ENCODE measurements around the gene NGF.

Gene NGF

GRCh38 chr1:115374598-115374997 is 36.5 kb upstream of the NGF start:
- Histone ChIP-seq H3K9me3 (ENCODE audit: insufficient read depth, low read length, severe bottlenecking) (no peaks in the 10 kb centered on the region), H3K27me3 (ENCODE audit: insufficient read depth, low read length, poor library complexity) (no peaks in the 10 kb centered on the region), H3K4me2 (ENCODE audit: insufficient read depth, low read length) (no peak overlapping the region), H3K4me1 (ENCODE audit: insufficient read depth, low read length) (no peaks in the 10 kb centered on the region), H2AFZ (ENCODE audit: low read depth, low read length) (no peak overlapping the region), H3K79me2 (ENCODE audit: insufficient read depth, low read length) (no peaks in the 10 kb centered on the region), H3K36me3 (ENCODE audit: insufficient read depth, low read length) (no peaks in the 10 kb centered on the region), H3K4me3 (ENCODE audit: low read depth in 1 of 2, low read length in 2 of 2) (no peak overlapping the region), H3K9ac (ENCODE audit: low read depth, low read length) (no peak overlapping the region), H4K20me1 (ENCODE audit: insufficient read depth, low read length) (no peaks in the 10 kb centered on the region), H3K27ac (ENCODE audit: low read length) (no peak overlapping the region)
- DNase-seq (no peak), ATAC-seq (ENCODE audit: insufficient read depth, low read depth) (no peak)
- no peak for TF ChIP-seq CTCF (IDR thresholded peaks at IDR 0.05; ENCODE audit: borderline replicate concordance, extremely low read depth, low read length, poor library complexity, severe bottlenecking)
- TF ChIP-seq EZH2 (IDR thresholded peaks at IDR 0.05; ENCODE audit: borderline replicate concordance, low read depth, low read length, severe bottlenecking), result no peak

GRCh38 chr1:115373305-115373704 is 35.3 kb upstream of the NGF start:
- no peak overlapping the region for H3K9ac ChIP-seq (ENCODE audit: low read depth, low read length)
- no peak overlapping the region for H3K27ac ChIP-seq (ENCODE audit: low read length)
- no peaks in the 10 kb centered on the region for H3K4me1 ChIP-seq (ENCODE audit: insufficient read depth, low read length)
- H3K4me2 ChIP-seq (ENCODE audit: insufficient read depth, low read length), result no peak overlapping the region
- H3K9me3 ChIP-seq (ENCODE audit: insufficient read depth, low read length, severe bottlenecking), result no peaks in the 10 kb centered on the region
- no peaks in the 10 kb centered on the region for H3K27me3 ChIP-seq (ENCODE audit: insufficient read depth, low read length, poor library complexity)
- TF ChIP-seq EZH2 (IDR thresholded peaks at IDR 0.05; ENCODE audit: borderline replicate concordance, low read depth, low read length, severe bottlenecking), result no peak
- no peak for TF ChIP-seq CTCF (IDR thresholded peaks at IDR 0.05; ENCODE audit: borderline replicate concordance, extremely low read depth, low read length, poor library complexity, severe bottlenecking)
- H3K4me3 ChIP-seq (ENCODE audit: low read depth in 1 of 2, low read length in 2 of 2), result no peak overlapping the region
- ATAC-seq (ENCODE audit: insufficient read depth, low read depth) (no peak), DNase-seq (no peak)
- H3K36me3 ChIP-seq (ENCODE audit: insufficient read depth, low read length), result no peaks in the 10 kb centered on the region
- no peaks in the 10 kb centered on the region for H4K20me1 ChIP-seq (ENCODE audit: insufficient read depth, low read length)
- no peak overlapping the region for H2AFZ ChIP-seq (ENCODE audit: low read depth, low read length)
- H3K79me2 ChIP-seq (ENCODE audit: insufficient read depth, low read length), result no peaks in the 10 kb centered on the region

DNA sequence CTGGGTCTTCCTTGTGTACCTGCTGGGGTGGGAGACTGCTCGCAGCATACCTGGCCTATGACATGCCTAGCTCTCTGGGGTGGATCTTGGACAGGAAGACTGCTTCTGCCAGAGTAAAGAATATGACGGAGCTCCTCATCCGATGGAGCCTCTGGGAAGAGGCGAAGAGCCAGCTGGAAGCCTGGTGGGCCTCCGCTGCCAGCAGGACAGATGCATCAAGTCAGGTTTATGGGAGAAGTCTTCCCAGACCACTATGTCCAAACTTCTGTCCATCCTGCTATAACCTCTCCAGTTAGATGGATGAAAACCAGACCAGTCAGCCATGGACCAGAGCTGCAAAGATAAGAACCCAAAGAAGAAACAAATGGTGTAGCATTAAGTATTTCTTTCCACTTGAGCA is 27.7 kb upstream of the NGF start:
- no peak for DNase-seq
- no peak overlapping the region for H3K27ac ChIP-seq (ENCODE audit: low read length)

More for the DNA sequence above, 27.7 kb upstream of the NGF start:
- H3K36me3 ChIP-seq (ENCODE audit: insufficient read depth, low read length), result no peaks in the 10 kb centered on the region
- no peak for ATAC-seq (ENCODE audit: insufficient read depth, low read depth)
- no peak overlapping the region for H2AFZ ChIP-seq (ENCODE audit: low read depth, low read length)
- no peak overlapping the region for H3K4me2 ChIP-seq (ENCODE audit: insufficient read depth, low read length)
- H3K9me3 ChIP-seq (ENCODE audit: insufficient read depth, low read length, severe bottlenecking), result no peaks in the 10 kb centered on the region
- TF ChIP-seq EZH2 (IDR thresholded peaks at IDR 0.05; ENCODE audit: borderline replicate concordance, low read depth, low read length, severe bottlenecking), result no peak
- TF ChIP-seq CTCF (IDR thresholded peaks at IDR 0.05; ENCODE audit: borderline replicate concordance, extremely low read depth, low read length, poor library complexity, severe bottlenecking), result no peak
- H3K27me3 ChIP-seq (ENCODE audit: insufficient read depth, low read length, poor library complexity), result no peaks in the 10 kb centered on the region
- no peaks in the 10 kb centered on the region for H3K4me1 ChIP-seq (ENCODE audit: insufficient read depth, low read length)
- H3K9ac ChIP-seq (ENCODE audit: low read depth, low read length), result no peak overlapping the region
- no peaks in the 10 kb centered on the region for H3K79me2 ChIP-seq (ENCODE audit: insufficient read depth, low read length)
- no peak overlapping the region for H3K4me3 ChIP-seq (ENCODE audit: low read depth in 1 of 2, low read length in 2 of 2)
- no peaks in the 10 kb centered on the region for H4K20me1 ChIP-seq (ENCODE audit: insufficient read depth, low read length)

Data from DND-41 (cell line).